Fibroblast of lung (primary cell): ENCODE results near the gene SACM1L. TPM values are rescaled to one million over a fixed set of nuclear protein-coding genes. Genes with fewer than 3 reads are reported as not detected.

Experiments used
- DNase-seq, 2 donors: peaks; one replicate each; pipeline versions ENCODE4 v3.0.0 to v3.0.0-alpha.2; 2010; ENCODE audit warnings: low read depth in 2 of 2
- H2AFZ ChIP-seq: 2 replicates; pipeline ENCODE4 v1.5.1; 2012; ENCODE audit warnings: low read length, control low read depth, inconsistent platforms
- H3K27ac ChIP-seq: 2 replicates; pipeline ENCODE4 v1.5.1; 2011; ENCODE audit warnings: low read length, control low read depth; ENCODE audit not compliant: insufficient read depth
- H3K27me3 ChIP-seq: 2 replicates; pipeline ENCODE4 v1.5.1; 2011; ENCODE audit warnings: mild to moderate bottlenecking, low read length; ENCODE audit not compliant: control insufficient read depth, insufficient read depth
- H3K36me3 ChIP-seq: 2 replicates; pipeline ENCODE4 v1.5.1; 2011; ENCODE audit warnings: low read length; ENCODE audit not compliant: control insufficient read depth, insufficient read depth
- H3K4me1 ChIP-seq: 2 replicates; pipeline ENCODE4 v1.5.1; 2011; ENCODE audit warnings: low read length; ENCODE audit not compliant: control insufficient read depth, insufficient read depth; ENCODE audit errors: extremely low read depth
- H3K4me2 ChIP-seq: 2 replicates; pipeline ENCODE4 v1.5.1; 2011; ENCODE audit warnings: low read length, control low read depth; ENCODE audit not compliant: insufficient read depth; ENCODE audit errors: extremely low read depth
- H3K4me3 ChIP-seq, 4 experiments: fragments of 200-600 bp in 1 of 4; sonication (generic) in 1 of 4; replicated peaks in 1 of 4; 2 replicates each; pipeline ENCODE4 v1.5.1; 2011 to 2016; ENCODE audit warnings: low read length in 4 of 4, low read depth in 3 of 4, mild to moderate bottlenecking in 3 of 4, control low read depth in 2 of 4, inconsistent platforms in 1 of 4, mixed read lengths in 1 of 4; ENCODE audit not compliant: insufficient read depth in 1 of 4; ENCODE audit errors: control extremely low read depth in 1 of 4
- H3K79me2 ChIP-seq: 2 replicates; pipeline ENCODE4 v1.5.1; 2012; ENCODE audit warnings: mild to moderate bottlenecking, low read length, inconsistent platforms; ENCODE audit not compliant: control insufficient read depth, insufficient read depth
- H3K9ac ChIP-seq: 2 replicates; pipeline ENCODE4 v1.5.1; 2011; ENCODE audit warnings: mild to moderate bottlenecking, low read length, control low read depth; ENCODE audit not compliant: insufficient read depth
- H3K9me3 ChIP-seq: 2 replicates; pipeline ENCODE4 v1.5.1; 2012; ENCODE audit warnings: low read depth, low read length; ENCODE audit not compliant: control insufficient read depth, insufficient read depth
- H4K20me1 ChIP-seq: 2 replicates; pipeline ENCODE4 v1.5.1; 2011; ENCODE audit warnings: low read length; ENCODE audit not compliant: control insufficient read depth, insufficient read depth; ENCODE audit errors: extremely low read depth
- EZH2 ChIP-seq: IDR thresholded peaks from 2 replicates; pipeline ENCODE4 v1.5.1; 2012; ENCODE audit warnings: low read length, control low read depth, mild to moderate bottlenecking; ENCODE audit errors: missing control alignments
- polyA plus RNA-seq, 2 donors: library from polyadenylated mRNA; depleted of rRNA in 1 of 2; stranded (reverse) in 1 of 2; unstranded in 1 of 2; fragments of >200 nt; gene quantifications; 2 replicates each; pipeline ENCODE4 v1.2.1, GENCODE V29; 2011 to 2012; ENCODE audit warnings: missing spikeins in 1 of 2
- total RNA-seq: library from RNA; depleted of rRNA; stranded (reverse); fragments of >200 nt; gene quantifications from 2 replicates; pipeline ENCODE4 v1.2.1, GENCODE V29; 2014
- TF ChIP-seq, protein P1 (sequence below), 2 donors: IDR thresholded peaks in 1 of 2; conservative IDR thresholded peaks in 1 of 2; 1 replicate in 1 of 2; 2 replicates in 1 of 2; pipeline ENCODE4 v1.5.1; 2011 to 2012; ENCODE audit warnings: low read length in 2 of 2, control low read depth in 1 of 2, inconsistent platforms in 1 of 2, low read depth in 1 of 2, mild to moderate bottlenecking in 1 of 2

Gene SACM1L
- total and polyA plus RNA-seq, 2 donors (not counting 1 experiment from before 2014, with no cell fraction given): 33.3 to 41.8 TPM

DNA sequence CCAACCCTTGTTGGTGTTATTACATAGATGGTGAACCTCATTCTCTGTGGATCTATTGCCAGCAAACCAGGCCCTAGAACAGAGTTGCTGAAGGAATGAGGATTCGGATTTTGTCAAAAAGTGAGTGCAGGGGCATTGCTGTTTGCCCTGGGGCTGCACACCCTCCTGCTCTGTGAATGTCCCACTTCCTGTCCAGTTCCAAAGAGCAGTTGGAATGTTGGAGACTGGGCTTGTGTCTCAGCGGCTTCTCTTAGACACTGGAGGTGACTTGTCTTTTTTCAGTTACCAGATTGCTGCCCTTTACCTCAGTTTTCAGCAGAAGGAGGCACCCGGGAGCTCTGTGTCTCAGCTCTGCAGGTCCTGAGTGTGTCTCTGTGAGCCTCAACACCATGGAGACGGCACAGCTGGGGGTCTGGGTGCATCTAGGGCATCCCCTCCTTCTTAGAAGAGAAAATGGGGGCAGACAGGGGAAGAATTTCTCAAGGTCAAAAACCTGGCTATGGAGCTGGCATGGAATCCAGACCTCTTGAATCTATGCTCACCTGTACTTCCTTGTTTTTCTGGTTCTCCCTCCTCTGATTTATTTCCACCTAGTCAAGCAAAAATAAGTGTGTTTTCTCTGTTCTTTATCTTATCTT, 48.4 kb upstream of the SACM1L start:
- Histone ChIP-seq H3K9me3 (no peaks in the 10 kb centered on the region), H3K27ac (no peak overlapping the region), H3K4me3 (no peak overlapping the region), H3K4me1 (peaks cover 46% of the 10 kb centered on the region), H4K20me1 (no peaks in the 10 kb centered on the region), H3K9ac (no peak overlapping the region), H3K27me3 (no peaks in the 10 kb centered on the region), H2AFZ (no peak overlapping the region), H3K36me3 (peaks cover 2% of the 10 kb centered on the region), H3K79me2 (peaks cover 66% of the 10 kb centered on the region), H3K4me2 (no peak overlapping the region)
- TF ChIP-seq, protein P1, sequence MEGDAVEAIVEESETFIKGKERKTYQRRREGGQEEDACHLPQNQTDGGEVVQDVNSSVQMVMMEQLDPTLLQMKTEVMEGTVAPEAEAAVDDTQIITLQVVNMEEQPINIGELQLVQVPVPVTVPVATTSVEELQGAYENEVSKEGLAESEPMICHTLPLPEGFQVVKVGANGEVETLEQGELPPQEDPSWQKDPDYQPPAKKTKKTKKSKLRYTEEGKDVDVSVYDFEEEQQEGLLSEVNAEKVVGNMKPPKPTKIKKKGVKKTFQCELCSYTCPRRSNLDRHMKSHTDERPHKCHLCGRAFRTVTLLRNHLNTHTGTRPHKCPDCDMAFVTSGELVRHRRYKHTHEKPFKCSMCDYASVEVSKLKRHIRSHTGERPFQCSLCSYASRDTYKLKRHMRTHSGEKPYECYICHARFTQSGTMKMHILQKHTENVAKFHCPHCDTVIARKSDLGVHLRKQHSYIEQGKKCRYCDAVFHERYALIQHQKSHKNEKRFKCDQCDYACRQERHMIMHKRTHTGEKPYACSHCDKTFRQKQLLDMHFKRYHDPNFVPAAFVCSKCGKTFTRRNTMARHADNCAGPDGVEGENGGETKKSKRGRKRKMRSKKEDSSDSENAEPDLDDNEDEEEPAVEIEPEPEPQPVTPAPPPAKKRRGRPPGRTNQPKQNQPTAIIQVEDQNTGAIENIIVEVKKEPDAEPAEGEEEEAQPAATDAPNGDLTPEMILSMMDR (conservative IDR thresholded peaks at IDR 0.05 in 1 of 2, IDR thresholded peaks at IDR 0.05 in 1 of 2; ENCODE audit: low read depth in 1 of 2, low read length in 2 of 2): no peak
- no peak for TF ChIP-seq EZH2
- no peak for DNase-seq

- Histone ChIP-seq H3K36me3 (peaks cover 4% of the 10 kb centered on the region), H3K4me1 (peaks cover 50% of the 10 kb centered on the region), H3K27ac (peak overlapping the region; percentile 92), H3K27me3 (no peaks in the 10 kb centered on the region), H3K4me2 (no peak overlapping the region), H4K20me1 (no peaks in the 10 kb centered on the region), H3K79me2 (peaks cover 69% of the 10 kb centered on the region), H3K9me3 (no peaks in the 10 kb centered on the region), H3K4me3 (no peak overlapping the region), H3K9ac (no peak overlapping the region), H2AFZ (no peak overlapping the region)
- DNase-seq: no peak
- TF ChIP-seq EZH2: no peak
- TF ChIP-seq, protein P1 (conservative IDR thresholded peaks at IDR 0.05 in 1 of 2, IDR thresholded peaks at IDR 0.05 in 1 of 2; ENCODE audit: low read depth in 1 of 2, low read length in 2 of 2): no peak
These were observed 47.4 kb upstream of the SACM1L start for GRCh38 chr3:45641756-45642155.

DNA sequence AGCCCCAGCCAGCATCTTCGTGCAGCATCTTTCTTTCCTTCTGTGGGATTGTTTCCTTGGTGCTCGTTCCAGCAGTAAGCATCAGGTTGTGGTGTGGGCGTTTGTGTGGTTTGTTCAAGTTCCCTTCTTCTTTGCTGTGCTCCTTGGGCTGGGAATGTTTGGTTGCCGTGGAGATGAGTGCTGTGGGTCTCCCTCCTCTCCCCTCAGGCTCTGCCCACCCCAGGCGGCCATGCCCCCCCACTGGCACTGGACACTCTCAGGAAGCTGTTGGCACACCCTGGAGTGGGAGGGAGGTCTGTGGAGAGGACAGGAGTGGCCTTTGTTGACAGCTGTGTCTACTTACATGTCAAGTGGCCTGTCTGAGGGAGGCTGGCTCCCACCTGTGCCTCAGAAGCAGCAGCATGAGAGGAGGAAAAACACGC, 46.5 kb upstream of the SACM1L start:
- no peak for TF ChIP-seq EZH2
- TF ChIP-seq, protein P1 (conservative IDR thresholded peaks at IDR 0.05 in 1 of 2, IDR thresholded peaks at IDR 0.05 in 1 of 2; ENCODE audit: low read depth in 1 of 2, low read length in 2 of 2): no peak
- Histone ChIP-seq H4K20me1 (no peaks in the 10 kb centered on the region), H3K9ac (peak overlapping the region; percentile 24), H3K4me2 (peak overlapping the region; percentile 0), H3K36me3 (peaks cover 5% of the 10 kb centered on the region), H3K4me3 (no peak overlapping the region), H3K79me2 (peaks cover 74% of the 10 kb centered on the region), H3K27me3 (no peaks in the 10 kb centered on the region), H3K9me3 (no peaks in the 10 kb centered on the region), H2AFZ (no peak overlapping the region), H3K27ac (peak overlapping the region; percentile 92), H3K4me1 (peaks cover 59% of the 10 kb centered on the region)
- DNase-seq: peak; percentile 56 to 92
